Activated CD8-positive, alpha-beta T cell treated with anti-CD3 and anti-CD28 coated beads for 36 hours (primary cell): ENCODE results near the gene SND1. TPM values are rescaled to one million over a fixed set of nuclear protein-coding genes. Genes with fewer than 3 reads are reported as not detected.

Source experiments
- ATAC-seq: fragments of 200-7000 bp; cut with Tn5 transposase; one replicate; pipeline ENCODE4 v1.10.0; 2021; ENCODE audit warnings: mild to moderate bottlenecking, moderate library complexity
- CTCF ChIA-PET: fragments of 350-600 bp; sonication (Branson Sonifier 250); formaldehyde crosslinking; loops from one replicate; lab custom pipeline; 2021; ENCODE audit warnings: antibody characterized with exemption; lab: Charles Lee
- POLR2A ChIA-PET: fragments of 350-600 bp; sonication (Branson Sonifier 250); formaldehyde crosslinking; loops from one replicate; lab custom pipeline; 2021; ENCODE audit warnings: antibody characterized with exemption; lab: Charles Lee
- DNase-seq: peaks from one replicate; pipeline ENCODE4 v3.0.0-alpha.2; 2020
- H3K27ac Mint-ChIP-seq: one replicate; pipeline ENCODE4 v1.8.0; 2021; ENCODE audit warnings: mild to moderate bottlenecking, mixed read lengths
- H3K27me3 Mint-ChIP-seq: one replicate; pipeline ENCODE4 v1.8.0; 2021; ENCODE audit warnings: mixed read lengths
- H3K36me3 Mint-ChIP-seq: one replicate; pipeline ENCODE4 v1.8.0; 2021; ENCODE audit warnings: low read depth, mixed read lengths
- H3K4me1 Mint-ChIP-seq: one replicate; pipeline ENCODE4 v1.8.0; 2021; ENCODE audit warnings: low read depth, mixed read lengths
- H3K4me3 Mint-ChIP-seq: one replicate; pipeline ENCODE4 v1.8.0; 2021; ENCODE audit warnings: mild to moderate bottlenecking, moderate library complexity, mixed read lengths
- H3K9me3 Mint-ChIP-seq: one replicate; pipeline ENCODE4 v1.8.0; 2021; ENCODE audit warnings: mixed read lengths
- intact Hi-C: fragments of 100-400 bp; cut with micrococcal nuclease; formaldehyde crosslinking; loops from one replicate; pipeline ENCODE4 v1.10.0; 2022
- total RNA-seq, 2 experiments: library from RNA; stranded (reverse); gene quantifications; one replicate each; pipeline ENCODE4 v1.2.3, GENCODE V29; 2021
- TF ChIP-seq, protein P1 (sequence below): fragments of 200-600 bp; IDR thresholded peaks from one replicate; pipeline ENCODE4 v1.8.0; 2022; ENCODE audit warnings: antibody characterized with exemption, mild to moderate bottlenecking

SND1 gene
- total RNA-seq, 2 experiments from 2014 or later = 206 to 208 TPM

DNA sequence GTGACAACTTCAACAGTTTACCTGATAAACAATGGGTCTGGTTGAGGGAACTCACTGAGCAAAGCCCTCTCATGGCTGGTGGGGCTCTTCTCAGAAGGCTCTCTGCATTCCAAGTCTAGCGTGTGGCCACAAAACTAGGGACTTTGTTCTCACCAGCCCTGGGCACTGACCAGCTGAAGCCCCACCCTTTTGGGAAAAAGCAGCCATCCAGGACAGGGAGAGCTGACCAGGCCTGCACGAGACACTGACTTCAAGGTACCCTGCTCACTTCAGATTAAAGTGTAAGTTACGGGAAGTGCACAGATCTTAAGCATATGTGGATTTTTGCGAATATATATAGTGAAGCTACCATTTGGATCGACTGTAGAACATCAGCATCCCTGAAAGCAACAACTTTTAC, 446.6 kb downstream of the SND1 start:
- Mint-ChIP-seq H3K9me3 (no peaks in the 10 kb centered on the region), H3K36me3 (peaks cover 18% of the 10 kb centered on the region), H3K27me3 (peaks cover 2% of the 10 kb centered on the region), H3K4me1 (peaks cover 21% of the 10 kb centered on the region), H3K27ac (no peak overlapping the region), H3K4me3 (no peak overlapping the region)
- intact Hi-C loops = no loop called here
- no peak for DNase-seq
- CTCF ChIA-PET = interaction anchor here (0.7 to 1.6 kb wide), 4 partner anchors 38 to 398 kb away, joined by 3 to 4 read pairs (median 3); no protein-coding TSS in a partner anchor
- ATAC-seq = no peak
- TF ChIP-seq, protein P1, sequence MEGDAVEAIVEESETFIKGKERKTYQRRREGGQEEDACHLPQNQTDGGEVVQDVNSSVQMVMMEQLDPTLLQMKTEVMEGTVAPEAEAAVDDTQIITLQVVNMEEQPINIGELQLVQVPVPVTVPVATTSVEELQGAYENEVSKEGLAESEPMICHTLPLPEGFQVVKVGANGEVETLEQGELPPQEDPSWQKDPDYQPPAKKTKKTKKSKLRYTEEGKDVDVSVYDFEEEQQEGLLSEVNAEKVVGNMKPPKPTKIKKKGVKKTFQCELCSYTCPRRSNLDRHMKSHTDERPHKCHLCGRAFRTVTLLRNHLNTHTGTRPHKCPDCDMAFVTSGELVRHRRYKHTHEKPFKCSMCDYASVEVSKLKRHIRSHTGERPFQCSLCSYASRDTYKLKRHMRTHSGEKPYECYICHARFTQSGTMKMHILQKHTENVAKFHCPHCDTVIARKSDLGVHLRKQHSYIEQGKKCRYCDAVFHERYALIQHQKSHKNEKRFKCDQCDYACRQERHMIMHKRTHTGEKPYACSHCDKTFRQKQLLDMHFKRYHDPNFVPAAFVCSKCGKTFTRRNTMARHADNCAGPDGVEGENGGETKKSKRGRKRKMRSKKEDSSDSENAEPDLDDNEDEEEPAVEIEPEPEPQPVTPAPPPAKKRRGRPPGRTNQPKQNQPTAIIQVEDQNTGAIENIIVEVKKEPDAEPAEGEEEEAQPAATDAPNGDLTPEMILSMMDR = no peak
- POLR2A ChIA-PET = no interaction called here

- CTCF ChIA-PET = interaction anchor here (1.0 to 1.6 kb wide), 3 partner anchors 37 to 391 kb away, joined by 3 to 4 read pairs (median 3); no protein-coding TSS in a partner anchor
- H3K27me3 Mint-ChIP-seq = peaks cover 2% of the 10 kb centered on the region
- TF ChIP-seq, protein P1 = no peak
- POLR2A ChIA-PET = interaction anchor here (1.8 kb wide), 1 partner anchor 11 kb away, joined by 6 read pairs; no protein-coding TSS in a partner anchor
- peak; percentile 22 for ATAC-seq
- H3K36me3 Mint-ChIP-seq = peaks cover 18% of the 10 kb centered on the region
- H3K27ac Mint-ChIP-seq = peak overlapping the region; percentile 30
- no peaks in the 10 kb centered on the region for H3K9me3 Mint-ChIP-seq
- H3K4me1 Mint-ChIP-seq = peaks cover 23% of the 10 kb centered on the region
- peak; percentile 18 for DNase-seq
- intact Hi-C loops = no loop called here
- no peak overlapping the region for H3K4me3 Mint-ChIP-seq
Measured at GRCh38 chr7:128099204-128099671, 447.2 kb downstream of the SND1 start.

- POLR2A ChIA-PET = interaction anchor here (1.8 kb wide), 2 partner anchors 10 to 35 kb away, joined by 4 to 6 read pairs; no protein-coding TSS in a partner anchor
- H3K4me1 Mint-ChIP-seq = peaks cover 27% of the 10 kb centered on the region
- no peaks in the 10 kb centered on the region for H3K9me3 Mint-ChIP-seq
- intact Hi-C loops = no loop called here
- ATAC-seq (peak; percentile 6), DNase-seq (no peak)
- peaks cover 4% of the 10 kb centered on the region for H3K27me3 Mint-ChIP-seq
- TF ChIP-seq, protein P1 = no peak
- peak overlapping the region; percentile 16 for H3K27ac Mint-ChIP-seq
- CTCF ChIA-PET = interaction anchor here (6.2 kb wide), 1 partner anchor 109 kb away, joined by 37 read pairs; no protein-coding TSS in a partner anchor
- peaks cover 18% of the 10 kb centered on the region for H3K36me3 Mint-ChIP-seq
- H3K4me3 Mint-ChIP-seq = no peak overlapping the region
Measured at GRCh38 chr7:128100225-128100948, 448.4 kb downstream of the SND1 start.

DNA sequence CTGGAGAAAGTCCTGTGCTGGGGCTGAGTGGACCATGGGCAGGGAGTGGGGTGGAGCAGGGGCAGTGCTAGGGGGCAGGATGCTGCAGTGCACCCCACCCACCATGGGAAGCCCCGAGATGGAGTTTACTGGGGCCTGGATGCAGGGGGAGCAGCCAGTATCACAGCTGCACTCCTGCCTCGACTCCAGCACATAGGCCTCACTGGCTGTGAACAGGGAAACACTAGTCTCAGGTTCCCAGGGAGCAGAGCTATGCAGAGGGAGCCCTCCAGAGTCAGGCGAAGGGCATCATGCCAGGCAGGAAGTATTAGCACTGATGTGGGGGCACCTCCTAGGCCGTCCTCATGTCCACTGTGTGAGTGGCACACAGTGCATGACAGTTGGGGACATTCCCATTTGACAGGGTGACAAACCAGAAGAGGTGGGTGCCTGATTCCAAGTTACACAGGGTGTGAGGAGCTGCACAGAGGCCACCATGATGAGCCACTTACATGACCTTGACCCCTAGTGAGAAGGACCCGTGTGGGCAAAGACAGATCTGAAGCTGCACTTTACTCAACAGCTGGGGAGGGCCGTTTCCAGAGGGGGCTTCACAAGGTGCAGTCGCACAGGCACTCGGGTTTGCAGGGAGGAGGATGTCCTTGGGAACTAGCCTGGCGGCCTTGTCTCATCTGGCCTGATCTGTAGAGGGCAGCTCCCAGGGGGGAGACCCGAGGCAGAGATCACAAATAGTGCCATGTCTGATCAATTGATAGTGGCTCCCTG, 449.1 kb downstream of the SND1 start:
- intact Hi-C loops = no loop called here
- Mint-ChIP-seq H3K4me3 (no peak overlapping the region), H3K36me3 (peaks cover 11% of the 10 kb centered on the region), H3K4me1 (peaks cover 30% of the 10 kb centered on the region), H3K27ac (peak overlapping the region; percentile 16), H3K9me3 (no peaks in the 10 kb centered on the region), H3K27me3 (peaks cover 4% of the 10 kb centered on the region)
- ChIA-PET POLR2A (interaction anchor here (1.8 kb wide), 2 partner anchors 9 to 34 kb away, joined by 4 to 6 read pairs; no protein-coding TSS in a partner anchor), CTCF (interaction anchor here (6.2 kb wide), 1 partner anchor 108 kb away, joined by 37 read pairs; no protein-coding TSS in a partner anchor)
- TF ChIP-seq, protein P1 = no peak
- ATAC-seq (no peak), DNase-seq (no peak)
